ENCODE data around the gene SLC4A7.
"Not testable (repeated sequence)": the region's sequence is repeated elsewhere in the genome, so short reads cannot be mapped to it uniquely, and the experiment has no call there.

Gene SLC4A7

GRCh38 chr3:27484015-27484844 lies at the start of gene SLC4A7:
TSS of gene SLC4A7 (minus strand) at chr3:27484384. CDS start at chr3:27484126, 258 bp downstream.
- DNase-seq (ENCODE audit: low spot score) = peak; percentile 97

GRCh38 chr3:27533261-27533607 lies 49.0 kb upstream of the SLC4A7 start:
- DNase-seq (ENCODE audit: low spot score) = no peak

- no peak for DNase-seq (ENCODE audit: low spot score)
Measured at GRCh38 chr3:27532426-27533260, 48.5 kb upstream of the SLC4A7 start.

- not testable (repeated sequence) for DNase-seq (ENCODE audit: low spot score)
Measured at GRCh38 chr3:27531193-27531751, 47.1 kb upstream of the SLC4A7 start.

- no peak for DNase-seq (ENCODE audit: low spot score)
Measured at GRCh38 chr3:27528791-27529190, 44.6 kb upstream of the SLC4A7 start.

GRCh38 chr3:27526614-27527315 lies 42.6 kb upstream of the SLC4A7 start:
- no peak for DNase-seq (ENCODE audit: low spot score)

GRCh38 chr3:27521872-27522265 lies 37.7 kb upstream of the SLC4A7 start:
- no peak for DNase-seq (ENCODE audit: low spot score)

- DNase-seq (ENCODE audit: low spot score) = no peak
Measured at GRCh38 chr3:27521179-27521871, 37.1 kb upstream of the SLC4A7 start.

GRCh38 chr3:27511724-27512422 lies 27.7 kb upstream of the SLC4A7 start:
- DNase-seq (ENCODE audit: low spot score) = no peak

GRCh38 chr3:27509376-27509775 lies 25.2 kb upstream of the SLC4A7 start:
- DNase-seq (ENCODE audit: low spot score) = no peak

GRCh38 chr3:27508424-27508823 lies 24.2 kb upstream of the SLC4A7 start:
- no peak for DNase-seq (ENCODE audit: low spot score)

GRCh38 chr3:27507515-27508266 lies 23.5 kb upstream of the SLC4A7 start:
- no peak for DNase-seq (ENCODE audit: low spot score)

- no peak for DNase-seq (ENCODE audit: low spot score)
Measured at GRCh38 chr3:27507111-27507510, 22.9 kb upstream of the SLC4A7 start.

GRCh38 chr3:27504749-27505148 lies 20.6 kb upstream of the SLC4A7 start:
- DNase-seq (ENCODE audit: low spot score) = no peak

GRCh38 chr3:27503526-27503925 lies 19.3 kb upstream of the SLC4A7 start:
- no peak for DNase-seq (ENCODE audit: low spot score)

GRCh38 chr3:27501759-27502158 lies 17.6 kb upstream of the SLC4A7 start:
- DNase-seq (ENCODE audit: low spot score) = no peak

GRCh38 chr3:27500986-27501385 lies 16.8 kb upstream of the SLC4A7 start:
- DNase-seq (ENCODE audit: low spot score) = no peak

GRCh38 chr3:27500035-27500434 lies 15.9 kb upstream of the SLC4A7 start:
- DNase-seq (ENCODE audit: low spot score) = no peak

- no peak for DNase-seq (ENCODE audit: low spot score)
Measured at GRCh38 chr3:27494784-27495183, 10.6 kb upstream of the SLC4A7 start.

GRCh38 chr3:27488821-27489220 lies 4.6 kb upstream of the SLC4A7 start:
- DNase-seq (ENCODE audit: low spot score) = no peak

Data from germinal center (tissue), 1 donor.